Kidney tubule cell (primary cell): ENCODE data around the gene GABRG3.

Source experiments
- DNase-seq: peaks from one replicate; pipeline ENCODE4 v3.0.0-alpha.2; 2018; ENCODE audit warnings: low spot score

The GABRG3 gene

GRCh38 chr15:27506752-27507151 is 535.8 kb downstream of the GABRG3 start:
- no peak for DNase-seq

GRCh38 chr15:27509014-27509413 is 538.0 kb downstream of the GABRG3 start:
- DNase-seq = no peak

DNA sequence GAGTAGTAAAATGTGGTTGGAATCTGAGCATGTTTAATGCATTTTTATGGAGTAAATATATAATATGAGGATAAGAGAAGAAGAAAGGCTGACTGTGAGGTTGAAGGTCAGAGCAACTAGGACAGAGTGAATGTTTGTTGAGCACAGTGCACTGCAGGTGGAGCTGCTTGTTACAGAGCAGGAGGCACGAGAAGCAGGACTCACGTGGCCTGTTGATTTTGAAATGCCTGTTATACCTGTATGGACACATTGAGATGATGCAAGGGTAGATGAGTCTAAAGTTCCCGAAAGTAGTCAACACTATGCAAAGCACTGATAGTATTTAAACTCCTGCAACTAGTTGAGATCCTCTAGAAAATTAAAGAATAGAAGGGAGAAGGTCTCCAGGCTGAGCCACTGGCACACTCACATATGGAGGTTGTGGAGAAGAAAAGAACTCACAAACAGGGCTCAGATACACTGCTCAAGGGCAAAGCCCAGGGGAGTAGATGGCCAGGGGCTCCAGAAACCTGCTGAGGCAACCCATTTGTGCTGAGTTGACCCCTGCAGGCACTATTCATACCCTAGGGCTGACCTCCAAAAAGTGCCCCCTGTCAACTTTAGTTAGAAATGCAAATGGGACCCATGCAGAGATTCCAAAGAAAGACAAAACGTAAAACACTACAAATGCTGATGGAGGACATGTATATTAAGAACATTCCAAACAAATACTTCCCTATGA is 541.5 kb downstream of the GABRG3 start:
- no peak for DNase-seq

GRCh38 chr15:27514526-27514925 is 543.5 kb downstream of the GABRG3 start:
- peak; percentile 37 for DNase-seq

DNA sequence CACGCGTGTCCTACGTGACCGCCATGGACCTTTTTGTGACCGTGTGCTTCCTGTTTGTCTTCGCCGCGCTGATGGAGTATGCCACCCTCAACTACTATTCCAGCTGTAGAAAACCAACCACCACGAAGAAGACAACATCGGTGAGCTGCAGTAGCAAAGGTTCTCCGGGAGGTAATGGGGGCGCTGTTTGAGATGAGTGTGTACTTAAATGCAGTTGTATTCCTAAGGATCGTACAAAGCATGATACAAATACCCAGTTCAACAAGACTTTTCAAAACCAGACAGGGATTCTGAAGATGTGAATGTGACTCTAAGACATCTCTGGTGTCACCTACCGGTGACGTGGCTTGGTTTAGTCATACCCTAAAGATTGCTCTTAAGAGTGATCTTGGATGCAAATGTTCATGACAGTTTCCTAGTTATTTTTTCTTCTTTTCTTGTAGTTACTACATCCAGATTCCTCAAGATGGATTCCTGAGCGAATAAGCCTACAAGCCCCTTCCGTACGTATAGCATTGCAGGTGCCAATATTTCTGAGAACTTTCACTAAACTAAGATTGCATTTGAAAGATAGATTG is 556.6 kb downstream of the GABRG3 start:
- no peak for DNase-seq

GRCh38 chr15:27529399-27529798 is 558.4 kb downstream of the GABRG3 start:
- no peak for DNase-seq

- DNase-seq = no peak
Measured at GRCh38 chr15:27530994-27531393, 560.0 kb downstream of the GABRG3 start.

DNA sequence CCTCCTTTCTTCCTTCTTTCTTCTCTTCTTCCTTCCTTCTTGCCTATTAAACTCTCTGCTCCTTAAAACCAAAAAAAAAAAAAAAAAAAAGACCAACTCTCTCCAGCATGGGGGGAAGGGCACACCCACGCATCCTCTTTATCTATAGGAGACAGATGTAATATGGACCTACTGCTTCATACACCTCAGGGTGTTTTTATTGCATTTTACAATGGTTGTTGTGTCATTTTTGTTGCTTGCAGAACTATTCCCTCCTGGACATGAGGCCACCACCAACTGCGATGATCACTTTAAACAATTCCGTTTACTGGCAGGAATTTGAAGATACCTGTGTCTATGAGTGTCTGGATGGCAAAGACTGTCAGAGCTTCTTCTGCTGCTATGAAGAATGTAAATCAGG is 561.4 kb downstream of the GABRG3 start:
- DNase-seq = no peak

GRCh38 chr15:27535445-27536129 is 564.6 kb downstream of the GABRG3 start:
- DNase-seq = no peak

GRCh38 chr15:27538325-27538724 is 567.3 kb downstream of the GABRG3 start:
- DNase-seq = no peak

GRCh38 chr15:27541581-27541980 is 570.6 kb downstream of the GABRG3 start:
- no peak for DNase-seq

DNA sequence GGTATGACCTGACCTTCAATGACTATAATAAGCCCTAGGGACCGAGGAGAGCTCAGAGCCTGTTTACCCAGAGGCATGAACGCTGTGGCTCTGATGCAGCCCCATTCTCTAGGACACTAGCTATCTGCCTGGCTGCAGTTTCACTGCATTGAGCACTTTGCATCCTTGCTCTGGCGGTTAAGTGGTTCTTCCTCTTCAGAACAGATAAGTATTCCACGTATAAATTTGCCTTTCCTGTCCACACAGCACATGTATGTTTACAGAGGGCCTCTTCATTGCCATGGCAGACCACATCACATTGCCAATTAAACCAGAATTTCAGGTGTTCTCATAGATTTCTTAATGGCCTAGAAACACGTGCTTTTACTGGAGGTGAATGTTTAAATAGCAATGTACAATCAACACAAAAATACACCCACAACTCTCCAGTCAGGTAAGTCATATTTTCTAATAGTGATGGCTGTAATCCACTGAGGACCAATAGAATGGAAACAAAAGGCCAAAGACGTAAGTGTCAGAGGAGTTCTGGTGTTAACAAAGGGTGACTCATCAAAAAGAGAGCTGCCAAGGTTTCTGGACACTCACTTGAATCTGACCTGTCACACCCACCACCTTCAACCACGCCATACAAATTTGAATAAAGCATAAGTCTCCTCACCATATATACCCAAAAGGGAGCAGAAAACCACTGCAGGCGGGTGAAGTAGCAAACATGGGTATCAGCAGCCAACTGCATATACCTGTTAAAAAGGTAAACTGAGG is 574.7 kb downstream of the GABRG3 start:
- DNase-seq = peak; percentile 48

GRCh38 chr15:27549746-27550145 is 578.8 kb downstream of the GABRG3 start:
- peak; percentile 84 for DNase-seq

DNA sequence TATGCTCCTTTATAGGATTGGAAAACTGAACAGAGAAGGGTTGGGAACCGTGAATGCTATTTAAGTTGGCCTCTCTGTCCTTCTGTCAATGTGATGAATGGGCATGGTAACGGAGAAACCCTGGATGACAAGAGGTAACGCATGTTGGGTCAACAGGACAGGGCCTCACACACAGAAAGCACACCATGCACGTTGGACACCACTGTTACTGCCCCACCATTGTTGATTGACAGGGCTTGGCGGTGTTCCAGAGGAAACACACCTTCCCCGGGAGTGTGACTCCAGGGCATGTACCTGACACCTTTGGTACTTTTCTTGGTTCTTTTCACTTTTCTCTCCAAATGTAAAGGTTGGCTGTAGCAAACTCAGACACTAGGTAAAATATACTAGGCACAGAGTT is 579.7 kb downstream of the GABRG3 start:
- peak; percentile 14 for DNase-seq

DNA sequence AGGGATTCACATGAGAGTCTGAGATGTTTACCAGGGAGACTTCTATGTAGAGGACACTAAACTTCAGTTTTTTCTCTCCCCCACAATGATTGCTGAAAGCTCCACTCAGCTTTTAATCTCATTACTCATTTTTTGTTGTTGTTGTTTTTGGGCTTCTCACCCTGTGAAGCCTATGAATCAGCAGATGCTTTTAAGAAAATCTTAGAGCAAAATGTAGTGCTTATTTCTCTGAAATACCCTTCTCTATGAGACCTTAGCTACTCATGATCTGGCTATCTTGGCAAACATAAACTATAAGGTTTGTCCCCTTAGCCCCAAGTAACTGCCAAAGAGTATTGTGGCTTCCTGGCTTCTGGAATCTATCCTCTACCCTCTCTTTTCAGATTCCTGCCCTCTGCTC is 590.8 kb downstream of the GABRG3 start:
- no peak for DNase-seq

GRCh38 chr15:27563765-27564370 is 592.9 kb downstream of the GABRG3 start:
- no peak for DNase-seq

- no peak for DNase-seq
Measured at GRCh38 chr15:27564656-27565055, 593.7 kb downstream of the GABRG3 start.

- no peak for DNase-seq
Measured at GRCh38 chr15:27570746-27571145, 599.8 kb downstream of the GABRG3 start.

DNA sequence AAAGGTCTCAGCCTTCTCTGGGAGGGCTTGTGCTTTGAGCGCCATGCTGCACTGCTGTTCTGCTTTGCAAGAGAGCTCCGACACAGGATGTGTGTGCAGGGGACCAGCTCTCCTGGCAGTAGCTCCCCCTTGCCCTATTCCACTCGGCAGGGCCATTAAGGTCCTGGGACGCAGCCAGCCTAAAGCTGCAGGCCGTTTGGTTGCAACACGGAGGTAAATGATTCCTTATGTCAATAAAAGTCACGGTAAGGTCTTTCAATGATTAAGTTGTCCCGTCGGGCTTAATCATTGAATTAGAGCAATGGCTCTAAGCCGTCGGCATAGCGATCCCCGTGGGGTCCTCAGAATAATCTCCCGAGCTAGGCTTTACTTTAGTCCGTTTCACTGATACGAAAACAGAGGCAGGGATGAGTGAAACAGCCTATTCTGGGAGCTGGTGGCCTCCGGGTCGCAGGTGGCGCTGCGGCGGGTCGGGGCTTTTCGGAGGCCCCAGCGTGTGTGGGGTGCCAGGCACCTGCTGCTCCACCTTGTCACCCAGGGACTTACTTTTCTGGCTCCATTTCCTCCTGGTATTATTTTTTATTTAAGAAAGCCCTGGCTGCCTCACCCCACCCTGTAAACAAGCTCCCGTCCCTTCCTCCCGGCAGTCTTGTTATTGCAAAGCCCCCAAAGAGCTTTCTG is 603.0 kb downstream of the GABRG3 start:
- peak; percentile 65 for DNase-seq

- DNase-seq = no peak
Measured at GRCh38 chr15:27574541-27575054, 603.6 kb downstream of the GABRG3 start.

DNA sequence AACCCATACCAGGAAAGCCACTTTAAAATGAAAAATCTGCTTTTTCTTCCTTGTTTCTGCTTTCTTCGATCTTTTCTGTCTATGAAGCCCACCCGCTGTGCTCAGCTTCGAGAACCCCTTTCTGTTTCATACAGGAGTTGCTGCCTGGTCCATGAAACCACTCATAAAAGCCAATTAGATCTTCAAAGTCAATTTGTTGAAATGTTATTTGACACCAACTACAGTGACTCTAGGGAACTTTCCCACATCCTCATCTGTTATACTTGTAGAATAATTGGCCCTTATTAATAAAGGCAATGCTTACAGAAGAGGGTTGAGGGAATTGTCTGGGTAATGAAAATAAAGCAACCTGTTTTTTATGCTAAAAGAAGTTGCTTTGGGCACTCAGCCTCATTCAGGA is 604.5 kb downstream of the GABRG3 start:
- no peak for DNase-seq
